ENCODE data around the gene PSMA6.

GRCh38 chr14:35296545-35296944, 4.4 kb downstream of the PSMA6 start:
- TF ChIP-seq USF2 (IDR thresholded peaks at IDR 0.05; ENCODE audit: borderline replicate concordance, low read depth, low read length) (no peak), CTCF (IDR thresholded peaks at IDR 0.05 in 2 of 3, conservative IDR thresholded peaks at IDR 0.05 in 1 of 3; ENCODE audit: control insufficient read depth in 2 of 3, extremely low read depth in 1 of 3, insufficient read depth in 1 of 3, low read depth in 3 of 3, low read length in 3 of 3) (no peak)

Measured in GM12878 (cell line).